Fibroblast of the conjunctiva (primary cell): Measurements from ENCODE around the gene RRP36.
"Not testable (repeated sequence)": the region's sequence is repeated elsewhere in the genome, so short reads cannot be mapped to it uniquely, and the experiment has no call there.

Source experiments
- DNase-seq: peaks from one replicate; pipeline ENCODE4 v3.0.0-alpha.2; 2010; ENCODE audit warnings: low read depth

The RRP36 gene

GRCh38 chr6:43037706-43038105 lies 16.3 kb downstream of the RRP36 start:
- no peak for DNase-seq

- no peak for DNase-seq
Observed at GRCh38 chr6:43038727-43039126, 17.3 kb downstream of the RRP36 start.

- DNase-seq, result no peak
Observed at GRCh38 chr6:43040542-43041257, 19.3 kb downstream of the RRP36 start.

- not testable (repeated sequence) for DNase-seq
Observed at GRCh38 chr6:43041475-43041874, 20.1 kb downstream of the RRP36 start.

- no peak for DNase-seq
Observed at GRCh38 chr6:43043310-43043709, 21.9 kb downstream of the RRP36 start.

- DNase-seq, result no peak
Observed at GRCh38 chr6:43045371-43045930, 24.0 kb downstream of the RRP36 start.

- no peak for DNase-seq
Observed at GRCh38 chr6:43047998-43048397, 26.6 kb downstream of the RRP36 start.

- no peak for DNase-seq
Observed at GRCh38 chr6:43050981-43051380, 29.6 kb downstream of the RRP36 start.

GRCh38 chr6:43052225-43052841 lies 30.9 kb downstream of the RRP36 start:
- no peak for DNase-seq

- no peak for DNase-seq
Observed at GRCh38 chr6:43052842-43053544, 31.6 kb downstream of the RRP36 start.

- DNase-seq, result peak; percentile 91
Observed at GRCh38 chr6:43053545-43054205, 32.3 kb downstream of the RRP36 start, which contains the start of gene CUL7. Gene CUL7 (minus strand): TSS chr6:43053851. CDS start chr6:43052788, 1,063 bp downstream.

GRCh38 chr6:43054206-43054943 lies 33.0 kb downstream of the RRP36 start:
- no peak for DNase-seq

GRCh38 chr6:43055966-43056365 lies 34.5 kb downstream of the RRP36 start:
- DNase-seq, result no peak

- DNase-seq, result no peak
Observed at GRCh38 chr6:43058531-43058930, 37.1 kb downstream of the RRP36 start.

- DNase-seq, result peak; percentile 96
Observed at GRCh38 chr6:43059168-43060033, 38.0 kb downstream of the RRP36 start, which contains the start of the genes KLC4 and MRPL2. Gene KLC4 (plus strand): TSS chr6:43059631. CDS start chr6:43061336, 1,705 bp downstream. Gene MRPL2 (minus strand): TSS chr6:43059434. CDS start chr6:43059381, 53 bp downstream.

- no peak for DNase-seq
Observed at GRCh38 chr6:43060034-43060754, 38.8 kb downstream of the RRP36 start.

- no peak for DNase-seq
Observed at GRCh38 chr6:43060755-43061633, 39.6 kb downstream of the RRP36 start.

- DNase-seq, result no peak
Observed at GRCh38 chr6:43061861-43062260, 40.4 kb downstream of the RRP36 start.

GRCh38 chr6:43062818-43063217 lies 41.4 kb downstream of the RRP36 start:
- DNase-seq, result no peak
